Measurements from ENCODE around the gene H2AZ1.
"Not testable (repeated sequence)": the region's sequence is repeated elsewhere in the genome, so short reads cannot be mapped to it uniquely, and the experiment has no call there.

The H2AZ1 gene

GRCh38 chr4:99961711-99962110 is 11.6 kb upstream of the H2AZ1 start:
- Histone ChIP-seq H3K79me2 (ENCODE audit: control insufficient read depth, insufficient read depth, low read length, poor library complexity) (no peaks in the 10 kb centered on the region), H2BK12ac (ENCODE audit: low read length) (no peak overlapping the region), H3K79me1 (ENCODE audit: low read length) (no peaks in the 10 kb centered on the region), H3K36me3 (ENCODE audit: control insufficient read depth in 1 of 2, insufficient read depth in 2 of 2, low read length in 2 of 2) (no peaks in the 10 kb centered on the region), H3K4me1 (ENCODE audit: control insufficient read depth in 1 of 2, insufficient read depth in 2 of 2, low read length in 2 of 2) (no peaks in the 10 kb centered on the region), H3K18ac (ENCODE audit: low read length) (no peak overlapping the region), H4K12ac (ENCODE audit: low read depth, low read length) (no peak overlapping the region), H4K8ac (ENCODE audit: low read depth, low read length) (no peak overlapping the region), H3K9ac (ENCODE audit: low read length) (no peak overlapping the region), H3K4me3 (ENCODE audit: low read depth, low read length) (no peak overlapping the region), H2BK5ac (ENCODE audit: low read depth, low read length, poor library complexity) (no peak overlapping the region), H3K9me3 (ENCODE audit: insufficient read depth, low read depth, low read length) (no peaks in the 10 kb centered on the region), H3K23ac (ENCODE audit: low read length) (no peak overlapping the region), H3K27ac (ENCODE audit: low read depth, low read length) (no peak overlapping the region), H2BK120ac (ENCODE audit: insufficient read depth, low read length, poor library complexity) (no peak overlapping the region), H3K4me2 (ENCODE audit: low read length) (no peak overlapping the region), H3K14ac (ENCODE audit: low read length) (no peak overlapping the region), H2AFZ (ENCODE audit: insufficient read depth, low read length, poor library complexity) (no peak overlapping the region), H4K91ac (ENCODE audit: low read depth, low read length) (no peak overlapping the region), H3K4ac (ENCODE audit: low read depth, low read length) (no peak overlapping the region), H2AK5ac (ENCODE audit: low read length) (no peak overlapping the region), H3K27me3 (ENCODE audit: insufficient read depth, low read length) (no peaks in the 10 kb centered on the region)
- no CpG with 5 or more reads among the region's 1 CpG for WGBS (ENCODE audit: extremely low coverage, insufficient coverage, insufficient read length)
- DNase-seq, result no peak

DNA sequence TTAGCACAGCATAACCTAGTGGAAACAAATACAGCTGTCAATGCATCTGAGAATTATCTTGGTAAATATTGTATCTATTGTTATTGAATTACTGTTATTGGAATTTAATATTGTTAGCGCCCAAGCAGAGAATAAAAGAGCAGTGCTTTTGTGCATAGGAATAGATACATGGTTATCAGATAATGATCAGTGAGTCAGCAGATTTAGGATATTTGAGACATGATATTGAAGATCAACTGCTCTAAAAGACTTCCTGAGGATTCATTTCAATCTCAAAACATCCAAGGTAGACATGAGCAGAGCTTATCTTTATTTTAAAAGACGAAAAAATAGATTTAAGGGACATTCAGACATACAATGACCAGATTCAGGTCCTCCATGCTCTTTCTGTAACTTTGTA is 10.6 kb upstream of the H2AZ1 start:
- Histone ChIP-seq H3K27me3 (ENCODE audit: insufficient read depth, low read length) (no peaks in the 10 kb centered on the region), H4K12ac (ENCODE audit: low read depth, low read length) (no peak overlapping the region), H2AFZ (ENCODE audit: insufficient read depth, low read length, poor library complexity) (no peak overlapping the region), H2BK5ac (ENCODE audit: low read depth, low read length, poor library complexity) (no peak overlapping the region), H2BK120ac (ENCODE audit: insufficient read depth, low read length, poor library complexity) (no peak overlapping the region), H3K23ac (ENCODE audit: low read length) (no peak overlapping the region), H3K14ac (ENCODE audit: low read length) (no peak overlapping the region), H3K36me3 (ENCODE audit: control insufficient read depth in 1 of 2, insufficient read depth in 2 of 2, low read length in 2 of 2) (no peaks in the 10 kb centered on the region), H3K4me3 (ENCODE audit: low read depth, low read length) (no peak overlapping the region), H4K8ac (ENCODE audit: low read depth, low read length) (no peak overlapping the region), H2AK5ac (ENCODE audit: low read length) (no peak overlapping the region), H3K79me2 (ENCODE audit: control insufficient read depth, insufficient read depth, low read length, poor library complexity) (no peaks in the 10 kb centered on the region), H3K27ac (ENCODE audit: low read depth, low read length) (no peak overlapping the region), H3K18ac (ENCODE audit: low read length) (no peak overlapping the region), H2BK12ac (ENCODE audit: low read length) (no peak overlapping the region), H3K4me2 (ENCODE audit: low read length) (no peak overlapping the region), H4K91ac (ENCODE audit: low read depth, low read length) (no peak overlapping the region), H3K79me1 (ENCODE audit: low read length) (no peaks in the 10 kb centered on the region), H3K4ac (ENCODE audit: low read depth, low read length) (no peak overlapping the region), H3K4me1 (ENCODE audit: control insufficient read depth in 1 of 2, insufficient read depth in 2 of 2, low read length in 2 of 2) (no peaks in the 10 kb centered on the region), H3K9me3 (ENCODE audit: insufficient read depth, low read depth, low read length) (no peaks in the 10 kb centered on the region), H3K9ac (ENCODE audit: low read length) (no peak overlapping the region)
- peak in 1 of 2 donors; percentile 51 for DNase-seq
- no CpG with 5 or more reads among the region's 2 CpGs for WGBS (ENCODE audit: extremely low coverage, insufficient coverage, insufficient read length)

GRCh38 chr4:99958207-99958606 is 8.1 kb upstream of the H2AZ1 start:
- not testable (repeated sequence) for H2AFZ ChIP-seq (ENCODE audit: insufficient read depth, low read length, poor library complexity); H3K23ac ChIP-seq (ENCODE audit: low read length)

DNA sequence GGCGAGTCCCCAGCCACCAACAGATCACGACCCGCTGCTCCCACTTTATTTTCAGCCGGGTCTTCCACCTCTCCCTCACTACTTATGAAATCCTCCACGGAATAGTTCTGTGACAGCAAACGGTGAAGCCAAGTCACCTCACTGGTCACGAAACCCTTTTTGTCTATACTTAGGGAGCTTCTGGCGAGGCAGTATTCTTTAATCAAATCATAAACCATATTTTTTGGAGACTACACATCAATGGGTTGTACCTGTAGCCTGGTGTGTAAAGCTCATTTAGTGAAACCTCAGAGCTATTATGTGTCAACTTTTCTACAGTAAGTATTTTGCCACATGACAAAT is 809 bp upstream of the H2AZ1 start:
- Histone ChIP-seq H3K4ac (ENCODE audit: low read depth, low read length) (no peak overlapping the region), H3K9ac (ENCODE audit: low read length) (peak overlapping the region; percentile 57), H4K8ac (ENCODE audit: low read depth, low read length) (peak overlapping the region; percentile 80), H3K27ac (ENCODE audit: low read depth, low read length) (peak overlapping the region; percentile 83), H3K4me1 (ENCODE audit: control insufficient read depth in 1 of 2, insufficient read depth in 2 of 2, low read length in 2 of 2) (peaks cover 0 to 3% of the 10 kb centered on the region in 2 experiments), H2BK12ac (ENCODE audit: low read length) (peak overlapping the region; percentile 42), H4K91ac (ENCODE audit: low read depth, low read length) (peak overlapping the region; percentile 59), H2AFZ (ENCODE audit: insufficient read depth, low read length, poor library complexity) (peak overlapping the region; percentile 81), H4K12ac (ENCODE audit: low read depth, low read length) (peak overlapping the region; percentile 47), H3K36me3 (ENCODE audit: control insufficient read depth in 1 of 2, insufficient read depth in 2 of 2, low read length in 2 of 2) (peaks cover 0 to 2% of the 10 kb centered on the region in 2 experiments), H3K79me2 (ENCODE audit: control insufficient read depth, insufficient read depth, low read length, poor library complexity) (peaks cover 23% of the 10 kb centered on the region), H3K23ac (ENCODE audit: low read length) (no peak overlapping the region), H3K4me3 (ENCODE audit: low read depth, low read length) (peak overlapping the region; percentile 84), H3K4me2 (ENCODE audit: low read length) (peak overlapping the region; percentile 84), H3K18ac (ENCODE audit: low read length) (peak overlapping the region; percentile 45), H2BK120ac (ENCODE audit: insufficient read depth, low read length, poor library complexity) (peak overlapping the region; percentile 47), H2AK5ac (ENCODE audit: low read length) (no peak overlapping the region), H2BK5ac (ENCODE audit: low read depth, low read length, poor library complexity) (peak overlapping the region; percentile 54), H3K9me3 (ENCODE audit: insufficient read depth, low read depth, low read length) (no peaks in the 10 kb centered on the region), H3K27me3 (ENCODE audit: insufficient read depth, low read length) (no peaks in the 10 kb centered on the region), H3K79me1 (ENCODE audit: low read length) (peaks cover 21% of the 10 kb centered on the region), H3K14ac (ENCODE audit: low read length) (peak overlapping the region; percentile 66)
- DNase-seq, result no peak
- no CpG with 5 or more reads among the region's 8 CpGs for WGBS (ENCODE audit: extremely low coverage, insufficient coverage, insufficient read length)

More at GRCh38 chr4:99958207-99958606, 8.1 kb upstream of the H2AZ1 start:
- H4K8ac ChIP-seq (ENCODE audit: low read depth, low read length); H2BK120ac ChIP-seq (ENCODE audit: insufficient read depth, low read length, poor library complexity); H3K9ac ChIP-seq (ENCODE audit: low read length); H3K27ac ChIP-seq (ENCODE audit: low read depth, low read length); H3K79me1 ChIP-seq (ENCODE audit: low read length); H4K91ac ChIP-seq (ENCODE audit: low read depth, low read length); DNase-seq; H2BK5ac ChIP-seq (ENCODE audit: low read depth, low read length, poor library complexity); H3K14ac ChIP-seq (ENCODE audit: low read length); H3K4me1 ChIP-seq (ENCODE audit: control insufficient read depth in 1 of 2, insufficient read depth in 2 of 2, low read length in 2 of 2); H3K4ac ChIP-seq (ENCODE audit: low read depth, low read length); H3K4me2 ChIP-seq (ENCODE audit: low read length); H3K9me3 ChIP-seq (ENCODE audit: insufficient read depth, low read depth, low read length); H2AK5ac ChIP-seq (ENCODE audit: low read length); H3K18ac ChIP-seq (ENCODE audit: low read length); H3K27me3 ChIP-seq (ENCODE audit: insufficient read depth, low read length); H3K4me3 ChIP-seq (ENCODE audit: low read depth, low read length); H3K36me3 ChIP-seq (ENCODE audit: control insufficient read depth in 1 of 2, insufficient read depth in 2 of 2, low read length in 2 of 2); H4K12ac ChIP-seq (ENCODE audit: low read depth, low read length); H2BK12ac ChIP-seq (ENCODE audit: low read length); H3K79me2 ChIP-seq (ENCODE audit: control insufficient read depth, insufficient read depth, low read length, poor library complexity): not testable (repeated sequence)
- no CpG with 5 or more reads among the region's 3 CpGs for WGBS (ENCODE audit: extremely low coverage, insufficient coverage, insufficient read length)
